Vagina (tissue), 2 donors: ENCODE results near the gene SEMA6A. TPM values are rescaled to one million over a fixed set of nuclear protein-coding genes. Genes with fewer than 3 reads are reported as not detected.

Experiments used
- DNase-seq, 2 donors: peaks; one replicate each; pipeline ENCODE4 v3.0.0-alpha.2; 2017; ENCODE audit errors: extremely low spot score in 2 of 2
- H3K27ac ChIP-seq: fragments of 200-600 bp; sonication (generic); one replicate; pipeline ENCODE4 v1.5.1; 2019
- H3K27me3 ChIP-seq: fragments of 200-600 bp; sonication (generic); one replicate; pipeline ENCODE4 v1.5.1; 2019
- H3K36me3 ChIP-seq, 2 donors: fragments of 200-600 bp; sonication (generic); one replicate each; pipeline ENCODE4 v1.5.1; 2017 to 2019
- H3K4me1 ChIP-seq: fragments of 200-600 bp; sonication (generic); one replicate; pipeline ENCODE4 v1.5.1; 2019
- H3K4me3 ChIP-seq, 2 donors: fragments of 200-600 bp; sonication (generic); 1 replicate in 1 of 2; 2 replicates in 1 of 2; pipeline ENCODE4 v1.5.1; 2016 to 2019
- H3K9me3 ChIP-seq: fragments of 200-600 bp; sonication (generic); one replicate; pipeline ENCODE4 v1.5.1; 2019
- CTCF ChIP-seq, 3 experiments: fragments of 450-650 bp in 2 of 3; fragments of 200-600 bp in 1 of 3; sonication (generic) in 1 of 3; IDR thresholded peaks; one replicate each; pipeline ENCODE4 v1.5.1; 2017 to 2019; ENCODE audit warnings: antibody characterized with exemption in 3 of 3, mild to moderate bottlenecking in 2 of 3, moderate library complexity in 2 of 3
- POLR2A ChIP-seq, 2 donors: fragments of 450-650 bp; IDR thresholded peaks; one replicate each; pipeline ENCODE4 v1.6.1; 2017; ENCODE audit warnings: antibody characterized with exemption in 2 of 2, mild to moderate bottlenecking in 2 of 2, moderate library complexity in 2 of 2
- POLR2AphosphoS5 ChIP-seq, 2 donors: sonication (generic); formaldehyde crosslinking; IDR thresholded peaks; one replicate each; pipeline ENCODE4 v1.9.0; 2017; ENCODE audit warnings: antibody characterized with exemption in 2 of 2, mild to moderate bottlenecking in 2 of 2, low read depth in 1 of 2; ENCODE audit not compliant: insufficient read depth in 1 of 2
- intact Hi-C: fragments of 100-400 bp; cut with DNase I; formaldehyde crosslinking; loops from one replicate; pipeline ENCODE4 v1.15.1; 2023
- total RNA-seq: library from RNA; depleted of rRNA; stranded (reverse); fragments of >200 nt; gene quantifications from one replicate; pipeline ENCODE4 v1.2.3, GENCODE V29; 2016

Gene SEMA6A
- total RNA-seq, 1 donor from 2014 or later: 28.7 TPM

DNA sequence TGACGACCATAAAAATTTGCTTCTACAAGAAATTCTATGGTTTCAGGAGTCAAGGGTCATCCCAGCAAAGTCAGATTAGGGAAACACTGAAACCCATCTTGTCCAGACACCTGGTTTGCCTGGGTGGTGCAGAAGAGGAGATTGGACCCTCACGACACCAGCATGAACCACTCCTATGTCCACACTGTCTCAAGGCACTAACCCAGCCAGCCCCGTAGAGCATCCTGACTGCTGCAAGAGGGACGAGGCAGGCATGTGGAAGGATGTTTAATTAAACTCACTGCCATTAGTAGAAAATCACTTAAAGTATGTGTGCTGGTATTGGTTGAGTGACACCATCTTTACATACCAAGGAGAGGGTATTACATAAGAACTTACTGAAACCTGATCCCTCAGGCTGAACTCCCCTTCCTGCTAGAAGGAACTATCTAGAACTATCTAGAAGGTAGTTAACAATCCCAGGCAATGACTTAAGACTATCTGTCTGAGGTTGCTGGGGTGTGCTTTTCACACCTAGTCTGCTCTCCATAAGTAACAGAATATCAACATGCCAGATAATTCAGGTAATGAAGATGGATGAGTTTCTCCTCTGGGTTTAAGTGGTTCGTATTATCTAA lies 93.6 kb downstream of the SEMA6A start:
- Histone ChIP-seq H3K9me3 (no peaks in the 10 kb centered on the region), H3K27ac (no peak overlapping the region), H3K27me3 (no peaks in the 10 kb centered on the region), H3K4me3 (no peak overlapping the region), H3K36me3 (peaks cover 0 to 64% of the 10 kb centered on the region in 2 donors), H3K4me1 (no peaks in the 10 kb centered on the region)
- TF ChIP-seq CTCF (IDR thresholded peaks at IDR 0.05) (no peak), POLR2AphosphoS5 (IDR thresholded peaks at IDR 0.05; ENCODE audit: insufficient read depth in 1 of 2, low read depth in 1 of 2) (no peak), POLR2A (IDR thresholded peaks at IDR 0.05) (no peak)
- DNase-seq: no peak
- intact Hi-C loops: no loop called here

DNA sequence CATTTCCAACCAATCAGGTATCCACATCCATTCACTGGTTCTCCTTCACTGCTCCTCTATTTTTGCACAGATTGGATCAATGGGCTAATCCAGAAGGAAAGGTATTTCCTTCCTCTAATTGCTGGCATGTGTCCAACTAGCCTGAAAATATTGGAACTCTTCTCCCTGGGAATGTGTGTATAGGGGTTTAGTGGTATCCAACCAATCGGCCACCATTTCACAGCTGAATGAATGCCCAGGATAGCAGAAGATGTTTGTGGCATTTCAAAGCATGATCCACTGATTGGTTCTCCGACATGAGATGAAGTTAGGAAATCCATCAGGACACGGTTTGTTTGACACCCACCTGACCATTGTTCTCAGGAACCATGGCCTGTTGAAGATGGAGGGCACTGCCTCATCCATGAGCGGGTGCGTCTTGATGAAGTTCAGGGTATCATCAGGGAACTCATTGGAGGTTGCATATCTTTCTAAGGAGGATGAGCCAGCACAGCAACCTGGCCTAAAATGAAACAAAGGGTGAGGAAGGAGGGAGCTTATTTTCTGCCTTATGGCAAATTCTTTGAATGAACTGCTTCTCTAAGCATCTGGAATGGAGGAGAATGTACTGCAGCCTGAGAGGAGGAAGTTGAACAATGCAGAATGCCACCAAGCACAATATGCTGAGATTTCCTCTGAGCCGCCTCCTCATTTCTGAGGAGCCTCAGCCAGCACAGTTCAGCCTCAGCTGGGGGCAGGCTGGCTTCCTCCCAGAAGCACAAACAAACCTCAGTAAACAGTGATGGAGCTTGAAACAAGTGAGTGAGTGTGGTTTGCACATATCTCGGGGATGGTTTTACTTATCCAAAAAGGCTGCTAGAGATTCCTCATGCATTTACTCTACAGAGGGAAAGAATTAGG lies 94.6 kb downstream of the SEMA6A start:
- H3K36me3 ChIP-seq: peaks cover 0 to 66% of the 10 kb centered on the region in 2 donors
- H3K9me3 ChIP-seq: no peaks in the 10 kb centered on the region
- H3K27me3 ChIP-seq: no peaks in the 10 kb centered on the region
- no peaks in the 10 kb centered on the region for H3K4me1 ChIP-seq
- no peak for DNase-seq
- H3K4me3 ChIP-seq: no peak overlapping the region
- H3K27ac ChIP-seq: no peak overlapping the region
- intact Hi-C loops: no loop called here
- TF ChIP-seq POLR2A (IDR thresholded peaks at IDR 0.05): no peak
- TF ChIP-seq CTCF (IDR thresholded peaks at IDR 0.05): no peak
- TF ChIP-seq POLR2AphosphoS5 (IDR thresholded peaks at IDR 0.05; ENCODE audit: insufficient read depth in 1 of 2, low read depth in 1 of 2): no peak

GRCh38 chr5:116478491-116478890 lies 96.1 kb downstream of the SEMA6A start:
- Histone ChIP-seq H3K27ac (no peak overlapping the region), H3K9me3 (no peaks in the 10 kb centered on the region), H3K27me3 (no peaks in the 10 kb centered on the region), H3K4me3 (no peak overlapping the region), H3K4me1 (no peaks in the 10 kb centered on the region), H3K36me3 (peaks cover 0 to 70% of the 10 kb centered on the region in 2 donors)
- intact Hi-C loops: no loop called here
- TF ChIP-seq CTCF (IDR thresholded peaks at IDR 0.05): no peak
- no peak for TF ChIP-seq POLR2A (IDR thresholded peaks at IDR 0.05)
- no peak for TF ChIP-seq POLR2AphosphoS5 (IDR thresholded peaks at IDR 0.05; ENCODE audit: insufficient read depth in 1 of 2, low read depth in 1 of 2)
- DNase-seq: no peak

DNA sequence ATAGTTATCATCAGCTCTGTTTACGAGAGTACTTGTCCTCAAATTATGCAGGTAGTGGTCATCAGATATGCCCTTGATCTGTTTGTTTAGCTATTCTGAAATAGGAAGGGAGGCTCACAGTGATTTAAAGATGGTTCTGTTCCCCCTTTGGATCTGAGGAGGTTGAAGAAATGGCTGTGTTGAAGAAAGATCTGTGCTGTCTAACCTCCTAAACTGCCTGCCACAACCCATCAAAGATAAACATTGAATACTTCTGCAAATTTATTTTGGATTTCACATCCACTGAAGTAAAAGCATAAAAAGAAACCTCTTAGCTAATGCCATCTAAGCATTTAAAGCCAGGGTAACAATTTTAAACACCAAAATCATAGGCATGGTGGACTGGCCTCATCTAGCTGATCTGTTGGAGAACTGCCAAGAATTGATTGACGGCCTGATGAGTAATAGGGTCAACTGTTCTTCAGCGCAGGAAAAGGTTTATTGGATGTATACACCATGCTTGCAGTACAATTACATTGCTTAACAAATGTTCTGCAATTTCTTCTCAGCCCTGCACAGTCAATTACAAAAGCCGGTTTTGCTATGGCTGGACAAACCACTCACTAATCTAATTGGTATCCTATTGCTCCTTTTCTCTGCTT lies 97.6 kb downstream of the SEMA6A start:
- Histone ChIP-seq H3K4me3 (no peak overlapping the region), H3K36me3 (peaks cover 0 to 66% of the 10 kb centered on the region in 2 donors), H3K27me3 (no peaks in the 10 kb centered on the region), H3K27ac (no peak overlapping the region), H3K9me3 (no peaks in the 10 kb centered on the region), H3K4me1 (no peaks in the 10 kb centered on the region)
- no peak for DNase-seq
- intact Hi-C loops: no loop called here
- TF ChIP-seq POLR2AphosphoS5 (IDR thresholded peaks at IDR 0.05; ENCODE audit: insufficient read depth in 1 of 2, low read depth in 1 of 2) (no peak), CTCF (IDR thresholded peaks at IDR 0.05) (no peak), POLR2A (IDR thresholded peaks at IDR 0.05) (no peak)
